ENCODE measurements around the gene RSAD1.

Gene RSAD1

GRCh38 chr17:50462446-50462845 lies 16.2 kb upstream of the RSAD1 start:
- no peak for DNase-seq (ENCODE audit: extremely low spot score)
- TF ChIP-seq TARDBP (IDR thresholded peaks at IDR 0.05) (no peak), BHLHE40 (IDR thresholded peaks at IDR 0.05; ENCODE audit: borderline replicate concordance) (no peak), ARNT (IDR thresholded peaks at IDR 0.05) (no peak), ELF4 (IDR thresholded peaks at IDR 0.05) (no peak), ZNF384 (IDR thresholded peaks at IDR 0.05) (no peak), PKNOX1 (IDR thresholded peaks at IDR 0.05) (no peak), FOXM1 (IDR thresholded peaks at IDR 0.05; ENCODE audit: borderline replicate concordance) (no peak)
- ChIA-PET POLR2A (interaction anchor here (0.7 kb wide), 1 partner anchor 675 kb away, joined by 3 read pairs; no protein-coding TSS in a partner anchor), CTCF (no interaction called here)

GRCh38 chr17:50464121-50464520 lies 14.5 kb upstream of the RSAD1 start:
- ChIA-PET CTCF (no interaction called here), POLR2A (no interaction called here)
- no peak for TF ChIP-seq FOXK2 (IDR thresholded peaks at IDR 0.05)
- no peak for TF ChIP-seq BHLHE40 (IDR thresholded peaks at IDR 0.05; ENCODE audit: borderline replicate concordance)
- no peak for TF ChIP-seq TARDBP (IDR thresholded peaks at IDR 0.05)
- TF ChIP-seq CTBP1 (IDR thresholded peaks at IDR 0.05; ENCODE audit: borderline replicate concordance) = no peak
- TF ChIP-seq FOXA1 (IDR thresholded peaks at IDR 0.05) = no peak
- no peak for TF ChIP-seq L3MBTL2 (conservative IDR thresholded peaks at IDR 0.05)
- TF ChIP-seq SUZ12 (IDR thresholded peaks at IDR 0.05) = no peak
- no peak for TF ChIP-seq ZNF384 (IDR thresholded peaks at IDR 0.05)
- TF ChIP-seq SP1 (IDR thresholded peaks at IDR 0.05) = no peak
- TF ChIP-seq ARNT (IDR thresholded peaks at IDR 0.05) = no peak
- TF ChIP-seq FOXM1 (IDR thresholded peaks at IDR 0.05; ENCODE audit: borderline replicate concordance) = no peak
- no peak for TF ChIP-seq PKNOX1 (IDR thresholded peaks at IDR 0.05)
- TF ChIP-seq NFRKB (IDR thresholded peaks at IDR 0.05) = no peak
- no peak for TF ChIP-seq HDGF (IDR thresholded peaks at IDR 0.05; ENCODE audit: borderline replicate concordance)
- no peak for TF ChIP-seq ELF4 (IDR thresholded peaks at IDR 0.05)
- no peak for TF ChIP-seq LEF1 (IDR thresholded peaks at IDR 0.05; ENCODE audit: borderline replicate concordance)
- no peak for DNase-seq (ENCODE audit: extremely low spot score)

- TF ChIP-seq FOXA1 (IDR thresholded peaks at IDR 0.05) = no peak
- no peak for TF ChIP-seq FOXK2 (IDR thresholded peaks at IDR 0.05)
- no peak for TF ChIP-seq PKNOX1 (IDR thresholded peaks at IDR 0.05)
- TF ChIP-seq SUZ12 (IDR thresholded peaks at IDR 0.05) = no peak
- no peak for TF ChIP-seq CTBP1 (IDR thresholded peaks at IDR 0.05; ENCODE audit: borderline replicate concordance)
- no peak for TF ChIP-seq BHLHE40 (IDR thresholded peaks at IDR 0.05; ENCODE audit: borderline replicate concordance)
- TF ChIP-seq ZNF384 (IDR thresholded peaks at IDR 0.05) = no peak
- no peak for TF ChIP-seq SP1 (IDR thresholded peaks at IDR 0.05)
- TF ChIP-seq L3MBTL2 (conservative IDR thresholded peaks at IDR 0.05) = no peak
- no peak for TF ChIP-seq ARNT (IDR thresholded peaks at IDR 0.05)
- no peak for TF ChIP-seq FOXM1 (IDR thresholded peaks at IDR 0.05; ENCODE audit: borderline replicate concordance)
- no peak for TF ChIP-seq NFRKB (IDR thresholded peaks at IDR 0.05)
- no peak for TF ChIP-seq HDGF (IDR thresholded peaks at IDR 0.05; ENCODE audit: borderline replicate concordance)
- no peak for TF ChIP-seq TARDBP (IDR thresholded peaks at IDR 0.05)
- TF ChIP-seq LEF1 (IDR thresholded peaks at IDR 0.05; ENCODE audit: borderline replicate concordance) = no peak
- TF ChIP-seq ELF4 (IDR thresholded peaks at IDR 0.05) = no peak
- no peak for DNase-seq (ENCODE audit: extremely low spot score)
- CTCF ChIA-PET = no interaction called here
- POLR2A ChIA-PET = no interaction called here
These were observed 13.9 kb upstream of the RSAD1 start for GRCh38 chr17:50464736-50465135.

- no peak for DNase-seq (ENCODE audit: extremely low spot score)
- ChIA-PET POLR2A (no interaction called here), CTCF (no interaction called here)
- TF ChIP-seq BHLHE40 (IDR thresholded peaks at IDR 0.05; ENCODE audit: borderline replicate concordance) (no peak), FOXM1 (IDR thresholded peaks at IDR 0.05; ENCODE audit: borderline replicate concordance) (no peak), HDGF (IDR thresholded peaks at IDR 0.05; ENCODE audit: borderline replicate concordance) (no peak)
These were observed 13.5 kb upstream of the RSAD1 start for GRCh38 chr17:50465171-50465570.

GRCh38 chr17:50465635-50466034 lies 13.0 kb upstream of the RSAD1 start:
- DNase-seq (ENCODE audit: extremely low spot score) = no peak
- POLR2A ChIA-PET = no interaction called here
- TF ChIP-seq FOXA1 (IDR thresholded peaks at IDR 0.05) (no peak), FOXM1 (IDR thresholded peaks at IDR 0.05; ENCODE audit: borderline replicate concordance) (no peak)
- CTCF ChIA-PET = no interaction called here

GRCh38 chr17:50466371-50467113 lies 12.1 kb upstream of the RSAD1 start:
- CTCF ChIA-PET = no interaction called here
- no peak for DNase-seq (ENCODE audit: extremely low spot score)
- POLR2A ChIA-PET = no interaction called here

More at GRCh38 chr17:50466371-50467113, 12.1 kb upstream of the RSAD1 start:
- TF ChIP-seq FOXM1 (IDR thresholded peaks at IDR 0.05; ENCODE audit: borderline replicate concordance) = no peak
- no peak for TF ChIP-seq NFRKB (IDR thresholded peaks at IDR 0.05)
- TF ChIP-seq HDGF (IDR thresholded peaks at IDR 0.05; ENCODE audit: borderline replicate concordance) = no peak
- no peak for TF ChIP-seq BHLHE40 (IDR thresholded peaks at IDR 0.05; ENCODE audit: borderline replicate concordance)
- no peak for TF ChIP-seq SUZ12 (IDR thresholded peaks at IDR 0.05)
- TF ChIP-seq LEF1 (IDR thresholded peaks at IDR 0.05; ENCODE audit: borderline replicate concordance) = no peak
